PFSK-1 (cell line): ENCODE measurements around the gene RAB40A.

Source experiments
- POLR2AphosphoS5 ChIP-seq: IDR thresholded peaks from 2 replicates; pipeline ENCODE4 v1.6.1; 2012; ENCODE audit warnings: low read depth, mild to moderate bottlenecking, control low read depth, low read length, moderate library complexity
- TAF1 ChIP-seq: IDR thresholded peaks from 2 replicates; pipeline ENCODE4 v1.6.1; 2012; ENCODE audit warnings: low read length, control low read depth, borderline replicate concordance; ENCODE audit not compliant: insufficient read depth

GRCh38 chrX:103556963-103557612, 37.8 kb upstream of the RAB40A start:
- TF ChIP-seq POLR2AphosphoS5 (no peak), TAF1 (no peak)
